ENCODE data around the gene CFAP90. TPM values are rescaled to one million over a fixed set of nuclear protein-coding genes. Genes with fewer than 3 reads are reported as not detected.

CFAP90 gene
- polyA plus RNA-seq, 1 of the 3 experiments (the other 2 are of a cell fraction) = 0.10 TPM

DNA sequence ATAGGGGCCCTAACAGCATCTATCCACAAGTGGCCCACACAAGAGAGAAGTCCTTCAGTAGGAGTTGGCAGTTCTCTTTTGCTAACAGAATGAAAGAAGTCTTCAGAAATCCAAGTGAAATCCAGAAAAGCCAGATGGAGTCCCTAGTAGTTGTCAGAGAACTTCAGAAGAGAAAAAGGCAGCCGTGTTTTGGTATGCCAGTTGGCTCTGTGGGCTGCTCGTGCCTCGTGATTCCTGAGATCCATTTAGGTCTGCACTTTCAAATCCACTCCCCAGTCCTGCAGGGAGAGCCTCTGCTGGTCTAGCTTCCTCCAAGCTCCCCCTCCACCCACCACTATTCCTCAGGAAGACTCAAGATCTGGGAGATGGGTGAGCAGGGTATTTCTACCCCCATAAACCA is 69.0 kb downstream of the CFAP90 start:
- Histone ChIP-seq H3K27ac (ENCODE audit: low read depth in 2 of 2, low read length in 1 of 2) (no peak overlapping the region), H3F3A (replicated peaks; ENCODE audit: insufficient read depth) (no peaks in the 10 kb centered on the region), H3K4me1 (ENCODE audit: control insufficient read depth in 1 of 2, insufficient read depth in 2 of 2, low read depth in 1 of 2, low read length in 1 of 2) (no peaks in the 10 kb centered on the region), H3K9me3 (no peaks in the 10 kb centered on the region), H3K27me3 (ENCODE audit: insufficient read depth) (peaks cover 25% of the 10 kb centered on the region; the same call in 1 of the 2 replicates), H4K20me1 (ENCODE audit: insufficient read depth) (no peaks in the 10 kb centered on the region), H3K4me3 (ENCODE audit: low read depth in 2 of 2, low read length in 1 of 2) (no peak overlapping the region), H3K9me2 (no peaks in the 10 kb centered on the region), H3K4me2 (no peak overlapping the region), H3K79me2 (ENCODE audit: insufficient read depth) (no peaks in the 10 kb centered on the region), H2AFZ (ENCODE audit: low read depth) (no peak overlapping the region), H3K9ac (no peak overlapping the region), H3K36me3 (replicated peaks in 1 of 2; ENCODE audit: control insufficient read depth in 1 of 2, insufficient read depth in 2 of 2, low read length in 1 of 2) (no peaks in the 10 kb centered on the region)
- TF ChIP-seq, protein P1, sequence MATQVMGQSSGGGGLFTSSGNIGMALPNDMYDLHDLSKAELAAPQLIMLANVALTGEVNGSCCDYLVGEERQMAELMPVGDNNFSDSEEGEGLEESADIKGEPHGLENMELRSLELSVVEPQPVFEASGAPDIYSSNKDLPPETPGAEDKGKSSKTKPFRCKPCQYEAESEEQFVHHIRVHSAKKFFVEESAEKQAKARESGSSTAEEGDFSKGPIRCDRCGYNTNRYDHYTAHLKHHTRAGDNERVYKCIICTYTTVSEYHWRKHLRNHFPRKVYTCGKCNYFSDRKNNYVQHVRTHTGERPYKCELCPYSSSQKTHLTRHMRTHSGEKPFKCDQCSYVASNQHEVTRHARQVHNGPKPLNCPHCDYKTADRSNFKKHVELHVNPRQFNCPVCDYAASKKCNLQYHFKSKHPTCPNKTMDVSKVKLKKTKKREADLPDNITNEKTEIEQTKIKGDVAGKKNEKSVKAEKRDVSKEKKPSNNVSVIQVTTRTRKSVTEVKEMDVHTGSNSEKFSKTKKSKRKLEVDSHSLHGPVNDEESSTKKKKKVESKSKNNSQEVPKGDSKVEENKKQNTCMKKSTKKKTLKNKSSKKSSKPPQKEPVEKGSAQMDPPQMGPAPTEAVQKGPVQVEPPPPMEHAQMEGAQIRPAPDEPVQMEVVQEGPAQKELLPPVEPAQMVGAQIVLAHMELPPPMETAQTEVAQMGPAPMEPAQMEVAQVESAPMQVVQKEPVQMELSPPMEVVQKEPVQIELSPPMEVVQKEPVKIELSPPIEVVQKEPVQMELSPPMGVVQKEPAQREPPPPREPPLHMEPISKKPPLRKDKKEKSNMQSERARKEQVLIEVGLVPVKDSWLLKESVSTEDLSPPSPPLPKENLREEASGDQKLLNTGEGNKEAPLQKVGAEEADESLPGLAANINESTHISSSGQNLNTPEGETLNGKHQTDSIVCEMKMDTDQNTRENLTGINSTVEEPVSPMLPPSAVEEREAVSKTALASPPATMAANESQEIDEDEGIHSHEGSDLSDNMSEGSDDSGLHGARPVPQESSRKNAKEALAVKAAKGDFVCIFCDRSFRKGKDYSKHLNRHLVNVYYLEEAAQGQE (IDR thresholded peaks at IDR 0.05; ENCODE audit: low read depth, low read length) = no peak
- no peak for TF ChIP-seq RFX5 (IDR thresholded peaks at IDR 0.05; ENCODE audit: low read length)
- TF ChIP-seq SMC3 (IDR thresholded peaks at IDR 0.05; ENCODE audit: low read depth, low read length) = no peak
- no peak for TF ChIP-seq NRF1 (IDR thresholded peaks at IDR 0.05; ENCODE audit: low read depth, low read length)
- ChIA-PET CTCF (interaction anchor here (1.7 kb wide), 1 partner anchor 10 kb away, joined by 4 read pairs; no protein-coding TSS in a partner anchor), POLR2A (no interaction called here)
- no peak for DNase-seq
- 0% methylated on average over 2 of the region's 3 CpGs for WGBS (ENCODE audit: low lambda C conversion rate)

Other genes starting within 250 kb of the CFAP90 start
- 5.4 and 8.5 TPM in 2 replicates for gene FASTKD3, start 17.9 kb upstream of the CFAP90 start, polyA plus RNA-seq (2012; rRNA removed)
- 18.4 and 23.5 TPM in 2 replicates for gene MTRR, start 18.0 kb upstream of the CFAP90 start, polyA plus RNA-seq (2012; rRNA removed)